Activated naive CD4-positive, alpha-beta T cell treated with Interleukin-2 at 50 U/mL for 16 hours (primary cell): ENCODE measurements around the gene EFCAB6.

Experiments
- DNase-seq: peaks from one replicate; pipeline ENCODE4 v3.0.0-alpha.2; 2020

The EFCAB6 gene

GRCh38 chr22:43567691-43568324 lies 244.3 kb downstream of the EFCAB6 start:
- DNase-seq, result no peak

DNA sequence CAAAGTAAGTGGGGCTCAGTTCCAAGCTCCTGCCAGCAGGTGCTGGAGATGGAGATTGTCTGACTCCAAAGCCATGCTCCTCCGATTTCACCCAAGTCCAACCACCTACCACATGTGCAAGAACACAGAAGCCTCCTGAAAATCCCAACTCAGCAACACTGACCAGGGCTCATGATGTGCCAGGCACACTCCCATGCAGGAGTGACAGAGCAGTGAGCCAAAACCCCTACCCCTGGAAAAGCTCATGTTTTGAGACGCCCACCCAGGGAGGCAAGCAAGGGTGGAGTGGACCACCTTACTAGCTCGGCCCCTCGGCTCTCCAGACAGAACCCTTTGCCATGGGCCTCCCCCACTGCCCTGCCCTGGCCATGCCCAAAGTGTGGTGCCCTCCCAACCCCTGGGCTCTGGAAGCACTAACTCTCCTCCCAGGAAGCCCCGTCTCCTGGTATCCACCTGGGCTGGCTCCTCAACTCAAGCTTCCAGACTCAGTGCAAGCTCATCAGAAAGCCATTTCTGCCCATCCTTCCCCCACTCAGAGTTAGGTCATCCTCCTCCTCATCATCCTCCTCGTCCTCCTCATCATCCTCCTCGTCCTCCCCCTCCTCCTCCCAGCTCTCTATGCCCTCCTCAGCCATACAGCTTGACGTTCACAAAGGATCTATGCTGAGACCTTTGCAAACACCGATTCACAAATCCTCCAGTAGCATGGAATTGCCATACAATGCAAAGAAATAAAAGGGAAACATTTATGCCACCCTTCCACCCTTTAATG lies 245.4 kb downstream of the EFCAB6 start:
- no peak for DNase-seq

DNA sequence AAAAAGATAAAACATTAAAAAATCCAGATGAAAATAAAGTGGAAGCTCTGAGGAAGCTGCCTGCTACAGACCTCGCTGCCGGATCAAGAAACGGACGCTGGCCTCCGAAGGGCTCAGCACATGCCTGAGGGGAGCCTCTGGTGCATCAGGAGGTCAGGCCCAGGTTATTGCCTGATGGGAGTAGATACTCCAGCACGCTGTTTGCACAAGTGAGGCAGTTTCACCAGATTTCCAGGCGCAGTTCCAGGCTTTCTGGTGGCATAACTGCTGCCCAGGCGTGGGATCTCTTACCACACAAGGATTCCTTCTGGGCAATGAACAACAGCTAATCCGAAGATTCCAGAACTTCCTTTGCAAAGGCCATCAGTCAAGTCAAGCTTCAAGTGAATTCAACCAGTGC lies 246.1 kb downstream of the EFCAB6 start:
- no peak for DNase-seq

GRCh38 chr22:43564859-43565258 lies 247.2 kb downstream of the EFCAB6 start:
- DNase-seq, result no peak

- DNase-seq, result no peak
Observed at GRCh38 chr22:43563571-43563970, 248.5 kb downstream of the EFCAB6 start.

DNA sequence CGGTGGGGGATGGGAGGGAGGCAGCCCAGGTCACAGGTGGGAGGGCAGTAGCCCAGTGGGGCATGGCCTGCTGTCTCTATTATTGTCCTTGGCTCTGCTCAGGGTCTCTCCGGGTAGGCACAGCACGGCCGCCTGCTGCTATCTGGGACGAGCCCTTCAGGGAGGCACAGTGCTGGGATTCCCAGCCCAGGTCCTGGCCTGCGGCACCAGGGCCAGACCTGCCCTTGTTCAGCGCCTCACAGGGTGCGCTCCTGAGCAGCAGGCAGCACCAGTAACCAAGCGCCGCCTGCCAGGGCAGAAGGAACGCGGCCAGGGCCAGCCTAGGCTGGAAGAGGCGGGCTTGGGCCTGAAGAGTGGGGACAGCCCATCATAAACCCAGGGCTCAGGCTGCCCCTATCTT lies 249.3 kb downstream of the EFCAB6 start:
- no peak for DNase-seq

- DNase-seq, result no peak
Observed at GRCh38 chr22:43561415-43562178, 250.5 kb downstream of the EFCAB6 start.

DNA sequence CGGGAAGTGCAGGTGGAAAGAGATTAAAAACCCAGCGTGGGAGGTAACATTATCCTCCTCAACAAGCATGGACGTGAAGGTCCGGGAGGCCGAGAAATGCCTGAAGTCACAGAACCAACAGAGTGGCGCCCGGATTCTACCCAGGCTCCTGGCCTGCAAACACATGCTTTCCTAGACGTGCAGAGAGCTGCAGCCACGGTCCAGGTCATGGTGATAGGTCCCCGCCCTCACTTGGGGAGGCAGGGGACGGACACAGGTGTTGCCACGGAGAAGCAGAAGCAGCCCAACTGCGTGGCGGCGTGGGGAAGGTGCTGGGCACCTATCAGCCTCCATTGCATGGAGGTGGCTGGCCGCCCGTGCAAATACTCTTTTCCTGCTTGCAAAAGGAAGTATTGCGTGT lies 251.5 kb downstream of the EFCAB6 start:
- no peak for DNase-seq

DNA sequence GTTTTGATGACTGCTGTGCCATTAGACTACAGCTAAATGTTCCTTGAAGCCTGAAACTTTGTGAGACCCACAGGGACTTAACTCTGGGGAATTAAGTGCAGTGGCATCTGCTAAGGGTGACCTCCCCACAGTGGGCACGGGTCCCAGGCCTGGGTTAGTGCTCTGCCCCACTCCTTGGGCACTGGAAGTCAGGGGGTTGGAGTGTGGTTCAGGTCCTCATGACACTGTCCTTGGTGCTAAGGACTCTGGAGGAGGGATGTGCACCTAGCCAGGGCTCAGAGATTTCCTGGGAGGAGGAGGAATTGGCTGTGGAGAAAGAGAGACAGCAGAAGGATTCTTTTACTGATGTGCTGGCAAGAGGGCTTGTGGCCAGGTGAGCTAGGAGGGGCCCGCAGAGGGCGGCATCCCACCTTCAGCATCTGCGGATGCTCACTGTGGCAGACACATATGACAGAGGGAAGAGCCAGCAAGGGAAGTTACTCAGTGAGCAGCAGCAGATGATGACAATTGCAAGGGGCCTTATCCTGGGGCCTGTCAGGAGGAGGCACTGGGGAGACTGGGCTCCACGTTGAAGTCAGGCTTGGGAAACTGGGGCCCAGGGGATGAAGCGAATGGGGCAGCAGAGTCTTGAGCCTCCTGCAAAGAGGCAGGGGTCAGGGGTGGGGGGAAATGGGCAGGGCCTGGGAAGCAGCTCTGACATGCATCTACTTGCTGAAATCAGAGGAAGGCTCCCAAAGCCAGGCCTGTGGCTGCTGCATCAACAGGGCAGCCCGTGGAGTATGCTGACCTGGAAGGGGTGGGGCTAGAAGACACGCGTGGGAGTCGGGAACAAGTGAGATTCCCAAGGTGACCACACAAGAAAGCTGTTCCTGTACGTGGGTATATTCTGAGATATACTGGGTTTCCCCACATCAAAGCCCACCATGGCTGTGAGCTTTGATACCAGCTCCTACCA lies 256.3 kb downstream of the EFCAB6 start:
- DNase-seq, result no peak

- DNase-seq, result no peak
Observed at GRCh38 chr22:43554694-43555365, 257.3 kb downstream of the EFCAB6 start.

DNA sequence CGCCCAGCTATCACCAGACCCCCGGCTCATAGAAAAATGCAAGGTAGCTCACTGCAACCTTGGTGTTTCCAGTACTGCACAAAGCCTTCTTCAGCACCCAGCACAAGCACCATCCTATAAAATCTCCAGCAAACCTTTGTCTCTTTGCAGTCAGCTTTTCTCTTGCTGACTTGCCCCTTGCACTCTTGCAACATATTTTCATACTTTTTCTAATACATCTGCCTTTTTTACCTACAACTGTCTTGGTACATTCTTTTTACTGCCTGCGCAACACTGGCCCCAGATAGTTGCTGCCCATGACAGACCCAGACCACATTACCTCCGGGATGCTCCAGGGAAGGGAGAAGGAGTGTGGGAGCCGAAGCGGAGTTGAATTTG lies 257.9 kb downstream of the EFCAB6 start:
- DNase-seq, result no peak

GRCh38 chr22:43553451-43554258 lies 258.4 kb downstream of the EFCAB6 start:
- no peak for DNase-seq

DNA sequence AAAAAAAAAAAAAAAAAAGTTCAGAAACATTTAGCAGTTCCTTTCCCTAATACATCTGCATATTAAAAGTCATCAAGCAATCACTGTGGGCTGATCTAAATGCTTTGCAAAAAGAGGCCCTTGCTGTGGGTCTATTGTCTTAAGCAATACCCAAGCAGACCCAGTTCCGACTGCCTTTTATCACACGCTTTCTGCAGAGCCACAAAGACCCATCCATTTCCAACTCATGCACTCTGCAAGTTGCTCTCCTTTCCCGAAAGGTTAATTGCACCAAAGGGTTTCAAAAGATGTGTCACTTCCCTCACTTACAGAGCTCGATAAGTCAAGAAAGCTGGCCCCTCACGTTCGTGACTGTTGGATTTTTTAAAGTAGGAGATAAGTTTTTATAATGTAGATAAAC lies 261.4 kb downstream of the EFCAB6 start:
- no peak for DNase-seq

- DNase-seq, result no peak
Observed at GRCh38 chr22:43550024-43550620, 262.0 kb downstream of the EFCAB6 start.

- DNase-seq, result no peak
Observed at GRCh38 chr22:43546186-43546585, 265.9 kb downstream of the EFCAB6 start.

- DNase-seq, result no peak
Observed at GRCh38 chr22:43544289-43544673, 267.8 kb downstream of the EFCAB6 start.

- DNase-seq, result no peak
Observed at GRCh38 chr22:43543522-43544288, 268.4 kb downstream of the EFCAB6 start.

DNA sequence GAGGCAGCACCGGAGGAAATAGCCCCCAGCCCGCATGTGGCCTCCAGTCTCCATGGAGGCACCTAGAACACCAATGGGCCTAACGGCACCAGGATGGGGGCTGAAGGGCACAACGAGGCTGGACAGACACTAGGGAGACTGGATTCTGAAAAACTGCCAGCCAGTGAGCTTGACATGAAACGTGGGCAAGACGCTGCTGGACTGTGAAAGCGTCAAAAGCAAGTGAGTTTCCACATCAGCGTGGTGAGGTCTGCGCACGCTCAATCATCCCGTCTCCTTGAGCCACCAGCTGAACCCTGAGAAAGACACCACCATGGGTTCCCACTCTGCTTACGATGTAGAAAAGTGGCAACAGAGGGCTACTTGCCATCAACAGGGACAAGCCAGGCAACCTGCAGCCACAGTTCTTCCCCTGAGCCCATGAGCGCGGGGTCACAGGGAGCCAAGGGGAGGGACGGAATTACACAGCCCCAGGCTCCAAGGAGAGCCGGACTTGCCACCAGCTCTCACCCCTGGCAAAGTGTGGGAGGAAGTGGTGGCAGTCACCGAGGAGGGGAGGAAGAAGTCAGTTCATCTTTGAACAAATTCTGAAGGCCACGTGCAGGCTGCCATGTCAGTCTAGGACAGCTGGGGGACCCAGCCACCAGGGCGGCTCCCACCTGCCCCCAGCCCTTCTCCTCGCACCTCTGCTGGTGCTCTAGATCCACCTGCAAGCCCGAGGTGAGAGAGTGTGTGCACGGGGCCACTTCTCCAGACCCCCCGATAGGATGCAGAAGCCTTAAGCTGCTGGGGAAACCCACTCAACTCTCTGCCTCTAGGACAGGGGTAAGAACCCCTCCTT lies 269.2 kb downstream of the EFCAB6 start:
- no peak for DNase-seq
